ENCODE results near the gene RPP25L.

Gene RPP25L

GRCh38 chr9:34565856-34566255 lies 46.0 kb downstream of the RPP25L start:
- DNase-seq, result no peak

DNA sequence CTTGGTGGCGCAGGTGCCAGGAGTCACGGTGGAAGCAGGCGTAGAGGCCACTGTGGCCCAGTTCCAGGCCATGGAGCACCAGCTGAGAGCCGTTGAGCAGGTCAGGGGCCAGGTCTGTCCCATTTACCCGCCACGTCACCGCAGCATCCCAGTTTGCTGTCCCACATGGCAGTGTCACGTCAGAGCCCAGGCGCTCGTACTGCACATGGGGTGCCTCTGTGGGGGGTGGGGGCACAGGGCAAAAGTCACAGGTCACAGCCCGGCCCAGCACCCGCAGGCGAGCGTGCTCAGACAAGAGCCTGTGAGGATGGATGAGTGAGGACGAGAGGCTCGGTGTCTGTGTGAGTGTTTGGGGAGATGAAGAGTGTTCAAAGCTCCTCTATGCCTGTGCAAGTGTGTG lies 47.3 kb downstream of the RPP25L start:
- no peak for DNase-seq

DNA sequence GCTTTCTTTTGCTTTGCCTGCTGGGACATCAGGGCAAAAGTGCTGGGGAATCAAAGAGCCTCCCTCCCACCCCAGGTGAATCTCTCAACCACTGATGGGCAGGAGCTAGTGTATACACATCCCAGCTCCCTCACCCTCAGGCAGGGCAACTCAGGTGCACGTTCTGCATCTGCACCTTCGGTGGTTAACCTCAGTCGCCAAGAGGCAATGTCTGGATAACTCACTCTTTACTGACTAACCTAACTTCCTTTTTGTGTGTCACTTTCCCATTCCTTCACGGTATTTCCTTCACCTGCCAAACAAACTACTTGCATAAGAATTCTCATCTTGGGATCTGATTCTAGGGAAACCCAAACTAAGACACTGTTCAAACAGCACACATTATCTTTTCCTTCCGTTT lies 48.6 kb downstream of the RPP25L start:
- DNase-seq, result no peak

GRCh38 chr9:34562135-34562745 lies 49.7 kb downstream of the RPP25L start:
- DNase-seq, result no peak

GRCh38 chr9:34560599-34561214 lies 51.2 kb downstream of the RPP25L start:
- DNase-seq, result no peak
